GM10248 (cell line): Measurements from ENCODE around the gene REEP2.

Experiments used
- CTCF ChIA-PET: fragments of 300-600 bp; sonication (Branson Sonifier 250); formaldehyde crosslinking; extraction: SDS; loops from one replicate; lab custom pipeline; 2021; ENCODE audit warnings: antibody characterized with exemption; lab: Yijun Ruan, JAX
- POLR2A ChIA-PET: fragments of 350-650 bp; sonication (Branson Sonifier 250); formaldehyde crosslinking; extraction: SDS; loops from one replicate; lab custom pipeline; 2020; ENCODE audit warnings: antibody characterized with exemption; lab: Yijun Ruan, JAX
- DNase-seq: peaks from one replicate; pipeline ENCODE4 v3.0.0; 2012; ENCODE audit errors: extremely low spot score
- CTCF ChIP-seq: IDR thresholded peaks from 2 replicates; pipeline ENCODE4 v1.5.1; 2012; ENCODE audit warnings: mild to moderate bottlenecking, low read depth; ENCODE audit errors: extremely low read depth, missing control alignments, control extremely low read depth

Gene REEP2

GRCh38 chr5:138454121-138454520 is 15.3 kb downstream of the REEP2 start:
- TF ChIP-seq CTCF = no peak
- no peak for DNase-seq
- ChIA-PET CTCF (interaction anchor here (1.0 to 10.8 kb wide), 2 partner anchors 8 to 41 kb away, joined by 3 to 152 read pairs; partner anchors contain the start of gene EGR1), POLR2A (no interaction called here)

- no peak for DNase-seq
- POLR2A ChIA-PET = interaction anchor here (1.1 to 1.3 kb wide), 2 partner anchors 10 to 117 kb away, joined by 3 to 6 read pairs; partner anchors contain the start of genes EGR1 and FAM53C
- TF ChIP-seq CTCF = no peak
- CTCF ChIA-PET = interaction anchor here (0.8 to 10.8 kb wide), 7 partner anchors 7 to 88 kb away, joined by 3 to 152 read pairs (median 4); partner anchors contain the start of genes EGR1, ETF1 and REEP2
Measured at GRCh38 chr5:138455232-138455930, 16.5 kb downstream of the REEP2 start.

GRCh38 chr5:138457531-138458275 is 18.8 kb downstream of the REEP2 start:
- TF ChIP-seq CTCF = no peak
- POLR2A ChIA-PET = interaction anchor here (1.0 to 1.1 kb wide), 2 partner anchors 10 to 285 kb away, joined by 6 to 9 read pairs; no protein-coding TSS in a partner anchor
- no peak for DNase-seq
- CTCF ChIA-PET = interaction anchor here (0.9 to 10.8 kb wide), 7 partner anchors 5 to 105 kb away, joined by 3 to 152 read pairs (median 3); partner anchors contain the start of genes EGR1 and KDM3B

GRCh38 chr5:138458384-138458783 is 19.5 kb downstream of the REEP2 start:
- no peak for TF ChIP-seq CTCF
- no peak for DNase-seq
- ChIA-PET POLR2A (interaction anchor here (0.6 to 1.0 kb wide), 2 partner anchors 9 to 120 kb away, joined by 3 to 9 read pairs; partner anchors contain the start of gene FAM53C), CTCF (interaction anchor here (0.9 to 10.3 kb wide), 6 partner anchors 6 to 106 kb away, joined by 3 to 152 read pairs (median 3); partner anchors contain the start of gene KDM3B)

- TF ChIP-seq CTCF = no peak
- ChIA-PET CTCF (interaction anchor here (1.0 to 10.3 kb wide), 6 partner anchors 7 to 107 kb away, joined by 3 to 152 read pairs (median 3); partner anchors contain the start of gene KDM3B), POLR2A (interaction anchor here (0.6 to 1.0 kb wide), 2 partner anchors 9 to 121 kb away, joined by 3 to 9 read pairs; partner anchors contain the start of gene FAM53C)
- no peak for DNase-seq
Measured at GRCh38 chr5:138458856-138459255, 20.0 kb downstream of the REEP2 start.
